Measurements from ENCODE around the gene TTC8. TPM values are rescaled to one million over a fixed set of nuclear protein-coding genes. Genes with fewer than 3 reads are reported as not detected.
"Not testable (repeated sequence)": the region's sequence is repeated elsewhere in the genome, so short reads cannot be mapped to it uniquely, and the experiment has no call there.

The TTC8 gene
- total RNA-seq, 1 experiment from 2014 or later = 14.1 TPM

DNA sequence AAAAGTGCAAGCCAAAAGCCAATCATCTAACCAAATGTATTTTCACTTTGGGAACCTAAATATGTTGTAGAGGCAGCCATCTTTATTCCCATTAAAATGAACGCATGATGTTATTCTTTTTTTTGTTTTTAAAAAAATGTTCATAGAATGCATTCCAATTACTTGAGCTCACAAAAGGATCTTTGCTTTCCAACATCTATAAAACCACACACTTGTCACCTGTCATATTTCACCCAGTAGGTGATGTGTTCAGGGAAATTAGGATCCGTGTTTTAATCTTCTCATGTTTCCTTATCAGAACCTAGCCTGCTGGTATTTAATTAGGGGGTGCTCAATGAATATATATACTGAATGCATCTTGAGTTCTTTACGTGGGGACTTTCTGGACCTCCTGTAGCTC lies 13.6 kb downstream of the TTC8 start:
- Histone ChIP-seq H3K27me3 (ENCODE audit: control insufficient read depth, insufficient read depth, low read length) (no peaks in the 10 kb centered on the region), H3K36me3 (replicated peaks; ENCODE audit: control insufficient read depth, insufficient read depth, low read length) (no peaks in the 10 kb centered on the region), H3K4me3 (ENCODE audit: insufficient read depth, low read depth, low read length) (no peak overlapping the region)
- DNase-seq = no peak

DNA sequence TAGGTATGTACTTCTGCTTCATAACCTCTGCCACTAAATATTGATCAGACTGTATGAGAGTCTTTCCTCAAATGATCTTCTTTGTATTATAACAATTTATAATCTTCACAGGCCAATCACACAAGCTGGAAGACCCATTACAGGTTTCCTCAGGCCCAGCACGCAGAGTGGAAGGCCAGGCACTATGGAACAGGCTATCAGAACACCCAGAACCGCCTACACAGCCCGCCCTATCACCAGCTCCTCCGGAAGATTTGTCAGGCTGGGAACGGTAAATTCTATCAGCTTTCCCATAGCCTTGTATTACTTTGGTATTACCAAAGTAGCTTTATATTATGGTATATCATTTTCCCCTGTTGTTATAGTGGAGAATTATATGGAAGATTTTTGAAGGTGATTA lies 16.5 kb downstream of the TTC8 start:
- DNase-seq = no peak
- Histone ChIP-seq H3K4me3 (ENCODE audit: insufficient read depth, low read depth, low read length) (no peak overlapping the region), H3K36me3 (replicated peaks; ENCODE audit: control insufficient read depth, insufficient read depth, low read length) (no peaks in the 10 kb centered on the region), H3K27me3 (ENCODE audit: control insufficient read depth, insufficient read depth, low read length) (no peaks in the 10 kb centered on the region)

DNA sequence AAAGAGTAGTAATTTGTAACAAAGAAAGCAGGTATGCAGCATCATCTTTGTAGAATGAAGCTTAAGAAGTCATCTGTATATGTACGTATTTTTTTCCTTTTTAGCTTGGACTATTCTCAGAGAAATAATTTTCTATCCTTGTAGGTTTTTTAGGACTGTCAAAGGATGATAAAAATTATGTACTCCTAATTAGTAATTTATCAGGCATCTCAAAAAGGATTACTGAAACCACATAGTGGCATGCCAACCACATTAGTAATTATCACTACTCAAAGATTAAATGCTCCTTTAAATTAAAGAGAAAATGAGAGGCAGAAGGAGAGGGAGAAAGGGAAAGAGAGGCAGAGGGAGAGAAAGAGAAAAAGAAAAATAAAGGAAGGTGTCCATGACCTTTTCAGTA lies 17.3 kb downstream of the TTC8 start:
- Histone ChIP-seq H3K27me3 (ENCODE audit: control insufficient read depth, insufficient read depth, low read length) (no peaks in the 10 kb centered on the region), H3K36me3 (replicated peaks; ENCODE audit: control insufficient read depth, insufficient read depth, low read length) (no peaks in the 10 kb centered on the region), H3K4me3 (ENCODE audit: insufficient read depth, low read depth, low read length) (no peak overlapping the region)
- no peak for DNase-seq

DNA sequence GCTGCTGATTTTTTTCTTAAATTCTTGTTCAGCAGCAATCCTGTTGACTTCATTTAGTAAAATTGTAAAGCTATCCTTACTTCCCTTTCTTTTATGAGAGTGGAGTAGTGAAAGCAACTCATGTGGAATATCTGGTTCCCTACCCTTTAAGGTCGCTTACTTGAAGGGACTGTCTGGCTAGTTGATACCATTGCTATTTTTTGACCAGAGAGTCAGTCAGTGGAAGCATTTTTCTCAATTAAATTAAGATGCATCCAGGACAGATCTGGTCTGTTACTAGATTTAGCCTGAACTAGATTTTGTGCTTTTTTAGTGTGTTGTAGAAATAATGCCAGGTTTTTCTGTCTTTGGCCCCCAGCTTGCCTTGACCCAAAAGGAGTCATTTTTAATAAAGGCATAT lies 18.0 kb downstream of the TTC8 start:
- no peaks in the 10 kb centered on the region for H3K27me3 ChIP-seq (ENCODE audit: control insufficient read depth, insufficient read depth, low read length)
- no peak for DNase-seq
- no peak overlapping the region for H3K4me3 ChIP-seq (ENCODE audit: insufficient read depth, low read depth, low read length)
- H3K36me3 ChIP-seq (replicated peaks; ENCODE audit: control insufficient read depth, insufficient read depth, low read length) = no peaks in the 10 kb centered on the region

DNA sequence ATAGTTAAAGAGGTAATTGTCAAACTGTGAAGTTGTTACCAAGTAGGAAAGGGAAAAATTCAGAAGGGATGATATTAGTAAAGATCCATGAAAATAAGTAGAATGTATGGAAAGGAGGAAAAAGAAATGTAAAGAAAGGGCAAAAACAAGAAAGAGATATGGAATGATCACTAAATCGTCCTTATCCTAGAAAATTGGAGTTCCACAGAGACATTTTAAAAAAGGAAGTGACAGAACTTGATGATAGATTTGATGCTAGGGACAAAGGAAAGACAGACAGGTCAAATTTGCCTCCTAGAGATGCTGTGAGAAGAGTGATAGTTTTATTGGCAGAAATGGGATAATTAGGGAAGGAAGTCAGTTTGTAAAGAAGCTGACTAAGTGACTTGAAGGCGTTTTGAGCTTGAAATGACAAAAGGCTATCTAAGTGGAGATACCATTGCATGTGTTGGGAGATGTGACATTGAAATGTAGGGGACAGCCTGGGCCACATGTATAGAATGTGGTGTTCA lies 20.6 kb downstream of the TTC8 start:
- Histone ChIP-seq H3K4me3 (ENCODE audit: insufficient read depth, low read depth, low read length) (no peak overlapping the region), H3K36me3 (replicated peaks; ENCODE audit: control insufficient read depth, insufficient read depth, low read length) (no peaks in the 10 kb centered on the region)
- no peak for DNase-seq

DNA sequence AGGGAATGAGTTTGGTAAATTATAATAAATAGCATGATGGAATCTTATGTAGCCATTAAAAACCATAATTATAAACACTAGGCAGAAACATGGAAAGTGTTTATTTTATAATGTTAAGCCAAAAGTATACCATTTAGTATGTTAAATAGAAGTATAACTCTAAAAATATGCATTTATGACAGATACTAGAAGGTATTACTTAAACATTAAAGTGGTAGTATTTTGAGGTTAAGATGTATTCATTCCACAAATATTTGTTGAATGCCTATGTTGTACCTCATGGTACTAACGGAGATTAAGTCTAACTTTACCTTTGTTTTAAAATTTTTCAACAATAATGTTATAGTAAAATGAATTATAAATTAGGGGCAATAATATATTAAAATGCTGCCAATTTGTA lies 24.1 kb downstream of the TTC8 start:
- H3K4me3 ChIP-seq (ENCODE audit: insufficient read depth, low read depth, low read length) = no peak overlapping the region
- H3K36me3 ChIP-seq (replicated peaks; ENCODE audit: control insufficient read depth, insufficient read depth, low read length) = no peaks in the 10 kb centered on the region
- no peak for DNase-seq
- no peaks in the 10 kb centered on the region for H3K27me3 ChIP-seq (ENCODE audit: control insufficient read depth, insufficient read depth, low read length)

More for the DNA sequence above, 20.6 kb downstream of the TTC8 start:
- no peaks in the 10 kb centered on the region for H3K27me3 ChIP-seq (ENCODE audit: control insufficient read depth, insufficient read depth, low read length)

DNA sequence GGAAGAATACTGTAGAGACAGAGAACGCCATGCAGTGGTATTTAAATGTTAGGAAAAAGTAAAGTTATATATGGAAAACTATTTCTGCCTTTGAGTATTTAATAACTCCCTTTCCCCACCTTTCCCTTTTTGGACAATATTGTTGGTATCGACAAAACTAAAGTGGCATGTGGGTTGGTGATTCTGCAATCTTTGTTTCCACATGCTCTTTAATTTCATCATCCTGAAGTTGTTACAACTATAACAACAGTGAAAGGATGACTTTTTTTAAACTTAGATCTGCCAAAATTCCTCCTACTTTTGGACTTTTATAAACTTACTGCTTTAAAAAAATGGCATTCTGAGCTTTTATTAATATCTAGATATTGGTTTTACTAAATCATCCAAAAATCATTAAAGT lies 25.3 kb downstream of the TTC8 start:
- no peaks in the 10 kb centered on the region for H3K36me3 ChIP-seq (replicated peaks; ENCODE audit: control insufficient read depth, insufficient read depth, low read length)
- H3K4me3 ChIP-seq (ENCODE audit: insufficient read depth, low read depth, low read length) = no peak overlapping the region
- H3K27me3 ChIP-seq (ENCODE audit: control insufficient read depth, insufficient read depth, low read length) = no peaks in the 10 kb centered on the region
- no peak for DNase-seq

DNA sequence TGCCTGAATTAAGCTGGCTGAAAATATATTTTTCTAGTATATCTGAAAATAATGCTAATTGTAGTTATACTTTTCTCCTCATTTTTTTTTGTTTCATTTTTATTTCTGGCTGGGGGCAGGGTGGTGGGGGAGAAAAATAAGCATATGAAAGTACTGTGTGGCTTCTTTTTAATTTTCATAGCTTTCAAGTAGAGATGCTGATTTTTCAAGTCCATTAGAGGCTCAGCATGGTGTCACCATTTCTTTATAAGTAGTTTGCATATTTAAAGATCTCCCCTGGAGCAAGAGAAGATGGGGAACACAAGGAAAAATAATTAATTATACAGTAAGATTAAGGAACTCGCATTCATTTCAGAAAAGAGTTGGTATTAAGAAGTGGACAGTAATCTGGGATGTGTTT lies 27.1 kb downstream of the TTC8 start:
- no peak overlapping the region for H3K4me3 ChIP-seq (ENCODE audit: insufficient read depth, low read depth, low read length)
- H3K27me3 ChIP-seq (ENCODE audit: control insufficient read depth, insufficient read depth, low read length) = no peaks in the 10 kb centered on the region
- H3K36me3 ChIP-seq (replicated peaks; ENCODE audit: control insufficient read depth, insufficient read depth, low read length) = no peaks in the 10 kb centered on the region
- DNase-seq = no peak

DNA sequence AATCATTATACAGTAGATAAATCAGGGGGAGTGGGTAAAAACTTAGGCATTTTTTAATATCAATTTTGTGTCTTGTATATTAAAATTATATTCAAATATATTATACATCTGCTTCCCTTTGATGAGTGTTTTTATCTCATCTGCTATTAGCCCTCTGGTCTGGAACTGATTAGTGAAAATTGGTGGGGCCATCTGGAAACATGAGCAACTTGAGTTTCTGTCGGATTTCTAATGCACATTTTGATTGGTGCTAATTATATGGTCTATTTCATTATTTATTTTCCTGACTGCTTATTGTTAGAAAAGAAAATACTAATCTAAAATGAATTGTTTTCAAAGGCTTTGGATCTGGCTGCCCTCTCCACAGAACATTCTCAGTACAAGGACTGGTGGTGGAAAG lies 28.2 kb downstream of the TTC8 start:
- no peak for DNase-seq
- H3K36me3 ChIP-seq (replicated peaks; ENCODE audit: control insufficient read depth, insufficient read depth, low read length) = no peaks in the 10 kb centered on the region
- no peaks in the 10 kb centered on the region for H3K27me3 ChIP-seq (ENCODE audit: control insufficient read depth, insufficient read depth, low read length)
- no peak overlapping the region for H3K4me3 ChIP-seq (ENCODE audit: insufficient read depth, low read depth, low read length)

DNA sequence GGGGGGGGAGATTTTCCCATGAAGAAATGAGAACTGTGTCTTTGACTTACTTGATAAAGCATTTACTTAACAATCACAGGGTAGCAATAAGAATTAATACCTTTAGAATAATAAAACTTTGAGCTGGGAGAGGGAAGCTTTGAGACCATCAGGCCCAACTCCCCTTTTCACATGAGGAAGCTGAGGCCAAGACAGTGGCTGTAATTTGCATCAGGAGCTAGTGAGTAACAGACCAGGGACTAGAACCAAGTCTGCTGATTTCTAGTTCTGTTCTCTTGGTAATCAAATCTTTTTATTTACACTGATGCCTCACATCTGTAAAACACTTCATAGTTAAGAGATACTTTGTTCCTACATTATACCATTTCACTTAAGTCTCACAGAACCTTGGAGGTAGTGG lies 28.7 kb downstream of the TTC8 start:
- no peak for DNase-seq
- Histone ChIP-seq H3K4me3 (ENCODE audit: insufficient read depth, low read depth, low read length) (no peak overlapping the region), H3K36me3 (replicated peaks; ENCODE audit: control insufficient read depth, insufficient read depth, low read length) (no peaks in the 10 kb centered on the region), H3K27me3 (ENCODE audit: control insufficient read depth, insufficient read depth, low read length) (no peaks in the 10 kb centered on the region)

DNA sequence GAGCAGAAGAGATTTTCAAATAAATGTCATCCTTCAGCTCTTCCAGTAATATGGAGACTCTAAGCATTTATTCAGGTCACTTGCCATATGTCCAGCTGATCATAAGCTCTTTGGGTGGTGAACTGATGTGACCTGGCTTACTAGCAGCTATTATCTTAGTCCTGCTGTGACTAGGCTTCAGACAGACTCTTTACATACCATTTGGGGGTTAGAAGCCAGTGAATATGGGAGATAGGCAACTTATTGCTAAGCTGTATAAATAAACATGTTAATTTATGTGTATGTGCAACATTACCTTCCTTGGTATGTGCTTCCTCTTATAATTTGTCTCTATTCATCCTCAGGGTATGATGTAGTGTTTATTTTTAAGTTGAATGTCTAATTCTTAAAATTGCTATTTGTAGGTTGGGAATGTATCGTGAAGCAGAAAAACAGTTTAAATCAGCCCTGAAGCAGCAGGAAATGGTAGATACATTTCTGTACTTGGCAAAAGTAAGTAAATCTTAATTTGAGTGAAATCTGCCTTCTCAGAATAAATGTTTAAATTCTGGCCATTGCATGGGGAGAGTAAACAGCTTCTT lies 32.4 kb downstream of the TTC8 start:
- Histone ChIP-seq H3K36me3 (replicated peaks; ENCODE audit: control insufficient read depth, insufficient read depth, low read length) (no peaks in the 10 kb centered on the region; the same call in 1 of the 2 replicates), H3K27me3 (ENCODE audit: control insufficient read depth, insufficient read depth, low read length) (no peaks in the 10 kb centered on the region), H3K4me3 (ENCODE audit: insufficient read depth, low read depth, low read length) (no peak overlapping the region)
- no peak for DNase-seq

DNA sequence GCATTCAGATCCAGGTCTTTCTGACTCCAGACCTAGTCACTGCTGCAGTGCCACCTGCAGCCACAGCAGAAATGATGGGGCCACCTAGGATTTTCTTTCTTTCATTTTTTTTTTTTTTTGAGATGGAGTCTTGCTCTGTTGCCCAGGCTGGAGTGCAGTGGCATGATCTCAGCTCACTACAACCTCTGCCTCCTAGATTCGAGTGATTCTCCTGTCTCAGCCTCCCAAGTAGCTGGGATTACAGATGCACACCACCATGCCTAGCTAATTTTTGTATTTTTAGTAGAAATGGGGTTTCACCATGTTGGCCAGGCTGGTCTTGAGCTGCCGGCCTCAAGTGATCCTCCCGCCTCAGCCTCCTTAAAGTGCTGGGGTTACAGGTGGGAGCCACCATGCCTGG lies 33.4 kb downstream of the TTC8 start:
- H3K36me3 ChIP-seq (replicated peaks; ENCODE audit: control insufficient read depth, insufficient read depth, low read length); DNase-seq; H3K27me3 ChIP-seq (ENCODE audit: control insufficient read depth, insufficient read depth, low read length); H3K4me3 ChIP-seq (ENCODE audit: insufficient read depth, low read depth, low read length): not testable (repeated sequence)

DNA sequence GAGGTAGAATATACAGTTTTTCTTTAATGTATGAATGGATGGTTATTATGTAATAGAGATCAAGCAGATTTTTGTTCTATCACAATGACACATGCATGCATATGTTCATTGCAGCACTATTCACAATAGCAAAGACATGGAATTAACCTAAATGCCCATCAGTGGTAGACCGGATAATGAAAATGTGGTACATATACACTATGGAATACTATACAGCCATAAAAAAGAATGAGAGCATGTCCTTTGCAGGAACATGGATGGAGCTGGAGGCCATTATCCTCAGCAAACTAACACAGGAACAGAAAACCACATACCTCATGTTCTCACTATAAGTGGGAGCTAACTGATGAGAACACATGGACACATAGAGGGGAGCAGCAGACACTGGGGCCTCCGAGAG lies 34.7 kb downstream of the TTC8 start:
- H3K36me3 ChIP-seq (replicated peaks; ENCODE audit: control insufficient read depth, insufficient read depth, low read length); H3K4me3 ChIP-seq (ENCODE audit: insufficient read depth, low read depth, low read length); DNase-seq; H3K27me3 ChIP-seq (ENCODE audit: control insufficient read depth, insufficient read depth, low read length): not testable (repeated sequence)

DNA sequence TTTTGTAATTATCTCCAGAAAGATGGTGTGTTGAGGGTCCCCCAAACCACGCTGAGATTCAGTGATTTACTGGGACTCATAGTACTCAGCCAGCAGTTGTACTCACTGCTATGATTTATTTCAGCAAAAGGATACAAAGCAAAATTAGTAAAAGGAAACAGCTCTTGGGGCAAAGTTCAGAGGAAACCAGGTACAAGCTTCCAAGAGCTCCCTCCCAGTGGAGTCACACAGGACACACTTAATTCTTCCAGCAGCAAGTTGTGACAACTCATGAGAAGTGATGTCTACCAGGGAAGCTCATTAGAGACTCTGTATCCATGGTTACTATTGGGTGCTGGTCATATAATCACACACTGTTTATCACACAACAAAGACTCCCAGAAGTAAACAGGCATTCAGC lies 38.7 kb downstream of the TTC8 start:
- peaks cover 3% of the 10 kb centered on the region for H3K36me3 ChIP-seq (replicated peaks; ENCODE audit: control insufficient read depth, insufficient read depth, low read length)
- no peak overlapping the region for H3K4me3 ChIP-seq (ENCODE audit: insufficient read depth, low read depth, low read length)
- no peak for DNase-seq
- no peaks in the 10 kb centered on the region for H3K27me3 ChIP-seq (ENCODE audit: control insufficient read depth, insufficient read depth, low read length)

DNA sequence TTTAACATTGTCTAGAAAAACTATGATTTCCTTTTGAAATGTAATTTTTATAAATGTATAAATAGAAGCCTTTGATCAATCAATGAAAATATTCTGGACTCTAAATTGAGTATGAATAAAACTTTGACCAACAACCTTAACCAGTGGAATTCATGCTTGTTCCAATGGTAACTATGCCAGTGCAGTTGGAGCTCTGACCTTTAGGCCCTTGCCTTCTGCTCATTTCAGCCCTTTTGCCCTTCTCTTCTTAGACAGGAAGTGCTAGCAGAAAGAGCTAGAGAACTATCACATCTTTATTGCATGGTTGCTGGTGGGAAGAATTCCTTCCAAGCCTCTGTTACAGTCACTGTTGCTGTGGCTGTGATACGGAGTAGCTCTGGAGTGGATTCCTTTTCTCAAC lies 39.7 kb downstream of the TTC8 start:
- H3K27me3 ChIP-seq (ENCODE audit: control insufficient read depth, insufficient read depth, low read length) = no peaks in the 10 kb centered on the region
- peaks cover 3% of the 10 kb centered on the region for H3K36me3 ChIP-seq (replicated peaks; ENCODE audit: control insufficient read depth, insufficient read depth, low read length)
- no peak for DNase-seq
- H3K4me3 ChIP-seq (ENCODE audit: insufficient read depth, low read depth, low read length) = no peak overlapping the region

DNA sequence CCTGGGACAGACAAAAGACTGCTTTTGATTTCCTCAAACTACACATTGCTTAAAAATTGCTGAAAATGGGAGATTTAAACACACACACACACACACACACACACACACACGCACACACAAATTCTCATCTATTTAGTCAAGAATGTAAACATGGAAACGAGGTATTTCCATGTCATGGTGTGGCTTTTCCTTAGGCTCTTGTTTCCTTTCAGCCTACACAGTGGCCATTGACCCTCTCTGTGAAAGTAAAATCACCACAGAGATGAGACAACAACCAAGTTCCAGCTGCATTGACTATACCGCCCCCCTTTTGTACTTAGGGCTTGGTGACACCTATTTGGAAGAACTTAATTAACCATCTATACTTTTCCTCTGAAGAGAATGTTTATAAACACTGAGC lies 41.9 kb downstream of the TTC8 start:
- peaks cover 3% of the 10 kb centered on the region for H3K36me3 ChIP-seq (replicated peaks; ENCODE audit: control insufficient read depth, insufficient read depth, low read length)
- no peak overlapping the region for H3K4me3 ChIP-seq (ENCODE audit: insufficient read depth, low read depth, low read length)
- no peaks in the 10 kb centered on the region for H3K27me3 ChIP-seq (ENCODE audit: control insufficient read depth, insufficient read depth, low read length)
- no peak for DNase-seq

All from H7 (cell line).